Measurements from ENCODE around the gene KRT17.

GRCh38 chr17:41653892-41654677 is 29.7 kb upstream of the KRT17 start:
- TF ChIP-seq CTCF (IDR thresholded peaks at IDR 0.05) (no peak), EP300 (IDR thresholded peaks at IDR 0.05) (no peak), POLR2AphosphoS5 (IDR thresholded peaks at IDR 0.05) (no peak)
